Measurements from ENCODE around the gene SUGT1.

Gene SUGT1

DNA sequence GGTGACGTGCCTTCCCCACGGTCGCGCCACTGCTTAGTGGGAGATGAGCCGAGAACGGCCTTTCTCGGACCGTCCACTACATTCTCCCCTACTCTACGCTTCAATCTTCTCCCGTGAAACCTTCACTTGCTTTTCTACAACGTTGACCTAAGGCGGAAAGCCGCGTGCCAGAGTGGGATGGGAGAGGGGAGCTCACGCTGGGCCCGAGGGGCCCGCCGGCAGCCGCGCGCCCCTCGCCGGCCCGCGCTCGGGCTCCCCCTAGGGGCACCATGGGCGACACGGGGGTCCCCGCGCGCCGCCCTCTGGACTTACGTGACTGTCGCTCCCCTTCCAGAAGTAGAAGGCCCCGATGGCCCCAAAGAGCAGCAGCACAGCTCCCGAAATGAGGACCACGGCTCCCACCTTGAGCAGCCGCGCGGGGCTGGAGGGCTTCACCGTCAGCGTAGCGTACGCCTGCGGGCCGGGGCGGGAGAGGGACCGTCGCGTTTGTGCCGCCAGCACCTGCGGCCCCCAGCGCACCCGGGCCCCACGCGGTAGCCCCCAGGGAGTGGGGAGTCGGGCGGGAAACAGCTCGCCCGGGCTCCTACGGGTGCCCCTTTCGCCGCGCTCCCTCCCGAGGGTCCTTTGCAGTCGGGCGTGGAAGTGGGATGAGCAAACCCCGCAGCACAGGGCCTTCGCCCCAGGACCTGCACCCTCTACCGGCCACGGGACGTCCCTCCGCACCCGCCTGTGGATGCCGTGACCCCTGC is 86.3 kb downstream of the SUGT1 start:
- DNase-seq = peak; percentile 4 to 29

GRCh38 chr13:52739468-52740071 is 86.9 kb downstream of the SUGT1 start, which contains the start of gene CNMD:
Gene CNMD, minus strand, starts transcription at chr13:52739820. Its CDS starts 119 bp downstream, at chr13:52739701.
- no peak for DNase-seq

GRCh38 chr13:52743569-52743968 is 90.9 kb downstream of the SUGT1 start:
- DNase-seq = no peak

DNA sequence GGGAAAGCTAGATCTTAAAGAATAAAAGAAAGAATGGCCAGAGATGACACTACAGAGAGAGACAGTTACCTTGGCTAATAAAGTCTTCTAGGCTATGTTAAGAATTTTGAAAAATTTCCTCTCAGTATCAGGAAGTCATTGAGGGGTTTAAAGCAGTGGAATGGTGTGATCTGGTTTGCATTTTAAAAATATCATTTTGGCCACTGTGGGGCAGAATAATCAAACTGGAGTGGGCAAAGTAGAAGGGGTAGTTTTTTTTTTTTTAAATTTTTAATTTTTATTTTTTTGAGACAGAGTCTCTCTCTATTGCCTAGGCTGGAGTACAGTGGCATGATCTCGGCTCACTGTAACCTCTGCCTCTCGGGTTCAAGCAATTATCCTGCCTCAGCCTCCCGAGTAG is 91.4 kb downstream of the SUGT1 start:
- no peak for DNase-seq

GRCh38 chr13:52744842-52745375 is 92.3 kb downstream of the SUGT1 start:
- no peak for DNase-seq

DNA sequence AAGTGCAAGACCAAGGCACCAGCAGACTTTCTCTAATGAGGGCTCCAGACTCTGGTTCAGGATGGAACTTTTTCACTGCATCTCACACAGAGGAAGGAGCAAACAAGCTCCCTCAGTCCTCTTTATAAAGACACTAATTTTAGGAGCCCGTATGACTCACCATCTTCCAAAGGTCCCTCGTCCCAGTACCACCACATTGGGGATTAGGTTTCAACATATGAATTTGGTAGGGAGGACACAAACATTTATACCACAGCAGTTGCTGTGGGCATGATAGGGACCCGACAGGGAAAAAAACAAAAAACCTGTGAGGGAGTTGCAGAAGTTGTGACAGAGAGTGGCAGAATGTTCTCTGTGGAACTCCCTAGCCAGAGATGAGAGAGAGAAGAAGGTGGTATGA is 93.5 kb downstream of the SUGT1 start:
- DNase-seq = no peak

DNA sequence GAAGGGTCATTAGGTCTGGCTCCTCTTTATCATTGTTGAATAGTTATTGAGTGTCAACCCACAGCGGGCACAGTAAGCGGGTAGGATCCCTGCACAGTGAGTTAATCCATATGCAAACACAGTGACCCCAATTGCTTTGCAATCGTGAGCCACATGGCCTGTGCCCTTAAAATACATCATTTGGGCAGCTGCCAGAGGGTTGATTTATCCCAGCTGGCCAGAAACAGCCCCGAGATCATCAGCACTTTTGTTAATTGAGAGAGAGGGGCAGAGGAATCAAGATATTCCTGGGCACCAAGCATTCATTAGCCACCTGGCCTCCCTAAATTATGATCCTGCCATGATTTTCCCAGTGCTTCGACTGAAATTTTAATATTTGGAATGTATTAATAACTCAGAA is 96.8 kb downstream of the SUGT1 start:
- no peak for DNase-seq

Data from activated CD4-positive, alpha-beta T cell treated with anti-CD3 and anti-CD28 coated beads, Interleukin-2, amount 50 U/mL, for 48 hours (primary cell).